OCI-LY7 (cell line): ENCODE data around the gene PLXNA4. TPM values are rescaled to one million over a fixed set of nuclear protein-coding genes. Genes with fewer than 3 reads are reported as not detected.

ENCODE experiments used
- BruUV-seq: library from RNA; stranded (reverse); fragments of 400-500 nt; replicated peaks from 2 replicates; lab custom pipeline; 2021; lab: Mats Ljungman, UMichigan
- CTCF ChIA-PET: fragments of 300-600 bp; sonication (Branson Sonifier 250); formaldehyde crosslinking; loops from one replicate; lab custom pipeline; 2022; ENCODE audit warnings: antibody characterized with exemption; ENCODE audit not compliant: unreplicated experiment; lab: Charles Lee
- POLR2A ChIA-PET: fragments of 300-600 bp; sonication (Branson Sonifier 250); formaldehyde crosslinking; loops from one replicate; lab custom pipeline; 2022; ENCODE audit warnings: antibody characterized with exemption; lab: Charles Lee
- DNase-seq: peaks from one replicate; pipeline ENCODE4 v3.0.0-alpha.2; 2015; ENCODE audit warnings: low spot score
- H2AFZ ChIP-seq: fragments of 200-600 bp; sonication (generic), shearing (Covaris generic); 2 replicates; pipeline ENCODE4 v1.6.1; 2014; ENCODE audit warnings: mild to moderate bottlenecking, antibody characterized with exemption, low read length, moderate library complexity
- H3K27ac ChIP-seq: fragments of 200-600 bp; sonication (generic); 2 replicates; pipeline ENCODE4 v1.5.1; 2014; ENCODE audit warnings: mixed run types, low read depth, mild to moderate bottlenecking, moderate library complexity, low read length, inconsistent platforms; ENCODE audit not compliant: poor library complexity, severe bottlenecking
- H3K36me3 ChIP-seq: fragments of 200-600 bp; sonication (generic); 2 replicates; pipeline ENCODE4 v1.6.1; 2014; ENCODE audit warnings: mild to moderate bottlenecking, antibody characterized with exemption, low read length, moderate library complexity, mixed read lengths; ENCODE audit not compliant: insufficient read depth
- H3K4me1 ChIP-seq: fragments of 200-600 bp; sonication (generic); 2 replicates; pipeline ENCODE4 v1.5.1; 2014; ENCODE audit warnings: mild to moderate bottlenecking, low read length; ENCODE audit not compliant: insufficient read depth, poor library complexity, severe bottlenecking
- H3K4me2 ChIP-seq: fragments of 200-600 bp; sonication (generic); 2 replicates; pipeline ENCODE4 v1.6.1; 2014; ENCODE audit warnings: mild to moderate bottlenecking, low read length
- H3K4me3 ChIP-seq: fragments of 200-600 bp; sonication (generic); 2 replicates; pipeline ENCODE4 v1.5.1; 2014; ENCODE audit warnings: mild to moderate bottlenecking, low read depth, low read length; ENCODE audit not compliant: poor library complexity, severe bottlenecking
- H3K79me2 ChIP-seq: fragments of 200-600 bp; sonication (generic); 2 replicates; pipeline ENCODE4 v1.6.1; 2016; ENCODE audit warnings: low read depth, mild to moderate bottlenecking, low read length, moderate library complexity, mixed read lengths; ENCODE audit not compliant: insufficient read depth
- H3K9me2 ChIP-seq: fragments of 200-600 bp; sonication (generic); 2 replicates; pipeline ENCODE4 v1.6.1; 2016; ENCODE audit warnings: mild to moderate bottlenecking, low read length, mixed read lengths; ENCODE audit not compliant: insufficient read depth
- H3K9me3 ChIP-seq: fragments of 200-600 bp; sonication (generic); 2 replicates; pipeline ENCODE4 v1.6.1; 2014; ENCODE audit warnings: mild to moderate bottlenecking, mixed run types, low read length, mixed read lengths
- H4K20me1 ChIP-seq: fragments of 200-600 bp; sonication (generic); 2 replicates; pipeline ENCODE4 v1.6.1; 2014; ENCODE audit warnings: mild to moderate bottlenecking, antibody characterized with exemption, low read length, moderate library complexity, mixed read lengths; ENCODE audit not compliant: insufficient read depth
- CTCF ChIP-seq: fragments of 200-600 bp; sonication (generic); conservative IDR thresholded peaks from 2 replicates; pipeline ENCODE4 v1.5.1; 2014; ENCODE audit warnings: mild to moderate bottlenecking, antibody characterized with exemption, low read length, moderate library complexity, mixed read lengths
- EZH2phosphoT487 ChIP-seq: fragments of 200-600 bp; sonication (generic); IDR thresholded peaks from 2 replicates; pipeline ENCODE4 v1.6.1; 2018; ENCODE audit warnings: low read depth, borderline replicate concordance, mild to moderate bottlenecking, mixed run types, antibody characterized with exemption, low read length, moderate library complexity, mixed read lengths
- intact Hi-C: fragments of 100-400 bp; cut with micrococcal nuclease; formaldehyde crosslinking; loops from one replicate; pipeline ENCODE4 v1.10.0; 2022; ENCODE audit not compliant: unreplicated experiment
- total RNA-seq, 2 experiments: library from RNA; depleted of rRNA in 1 of 2; stranded (reverse); fragments of >200 nt in 1 of 2; shearing (Covaris generic) in 1 of 2; gene quantifications; 2 replicates each; pipeline ENCODE4 v1.2.3, GENCODE V29; 2014 to 2022

PLXNA4 gene
- total RNA-seq, 2 experiments from 2014 or later, result not detected

- Histone ChIP-seq H3K9me2 (no peaks in the 10 kb centered on the region), H2AFZ (no peak overlapping the region), H3K4me2 (no peak overlapping the region), H3K27ac (no peak overlapping the region), H3K79me2 (no peaks in the 10 kb centered on the region), H3K4me3 (no peak overlapping the region), H4K20me1 (no peaks in the 10 kb centered on the region), H3K4me1 (no peaks in the 10 kb centered on the region), H3K36me3 (no peaks in the 10 kb centered on the region), H3K9me3 (no peaks in the 10 kb centered on the region)
- intact Hi-C loops, result no loop called here
- TF ChIP-seq CTCF, result no peak
- TF ChIP-seq EZH2phosphoT487, result no peak
- ChIA-PET POLR2A (interaction anchor here (0.6 to 1.5 kb wide), 2 partner anchors 10 to 586 kb away, joined by 3 to 7 read pairs; no protein-coding TSS in a partner anchor), CTCF (no interaction called here)
- no TSS peak for BruUV-seq
- DNase-seq, result no peak
These were observed 462.5 kb downstream of the PLXNA4 start for GRCh38 chr7:132113536-132114371.

- no peak overlapping the region for H2AFZ ChIP-seq
- POLR2A ChIA-PET, result interaction anchor here (0.9 to 1.5 kb wide), 2 partner anchors 11 to 480 kb away, joined by 3 read pairs; no protein-coding TSS in a partner anchor
- CTCF ChIA-PET, result interaction anchor here (0.5 kb wide), 1 partner anchor 385 kb away, joined by 3 read pairs; no protein-coding TSS in a partner anchor
- no peaks in the 10 kb centered on the region for H4K20me1 ChIP-seq
- H3K4me2 ChIP-seq, result no peak overlapping the region
- H3K27ac ChIP-seq, result no peak overlapping the region
- TF ChIP-seq EZH2phosphoT487, result no peak
- TF ChIP-seq CTCF, result no peak
- no peaks in the 10 kb centered on the region for H3K9me2 ChIP-seq
- H3K36me3 ChIP-seq, result no peaks in the 10 kb centered on the region
- no TSS peak for BruUV-seq
- no peak overlapping the region for H3K4me3 ChIP-seq
- no peaks in the 10 kb centered on the region for H3K79me2 ChIP-seq
- DNase-seq, result no peak
- no peaks in the 10 kb centered on the region for H3K9me3 ChIP-seq
- H3K4me1 ChIP-seq, result no peaks in the 10 kb centered on the region
- intact Hi-C loops, result no loop called here
These were observed 463.6 kb downstream of the PLXNA4 start for GRCh38 chr7:132112657-132113056.

- TF ChIP-seq EZH2phosphoT487 (no peak), CTCF (no peak)
- CTCF ChIA-PET, result no interaction called here
- no peak for DNase-seq
- Histone ChIP-seq H3K9me3 (no peaks in the 10 kb centered on the region), H3K4me1 (no peaks in the 10 kb centered on the region), H4K20me1 (no peaks in the 10 kb centered on the region), H3K79me2 (no peaks in the 10 kb centered on the region), H3K4me3 (no peak overlapping the region), H3K4me2 (no peak overlapping the region), H3K36me3 (no peaks in the 10 kb centered on the region), H3K9me2 (no peaks in the 10 kb centered on the region), H2AFZ (no peak overlapping the region), H3K27ac (no peak overlapping the region)
- POLR2A ChIA-PET, result interaction anchor here (0.9 to 1.5 kb wide), 2 partner anchors 12 to 480 kb away, joined by 3 read pairs; no protein-coding TSS in a partner anchor
- no TSS peak for BruUV-seq
- intact Hi-C loops, result no loop called here
These were observed 464.2 kb downstream of the PLXNA4 start for GRCh38 chr7:132112106-132112505.
